H1 (cell line): ENCODE results near the gene KDM6B. TPM values are rescaled to one million over a fixed set of nuclear protein-coding genes. Genes with fewer than 3 reads are reported as not detected.

Experiments
- CTCF ChIA-PET: fragments of 300-600 bp; sonication (Branson Sonifier 250); formaldehyde crosslinking; loops from one replicate; lab custom pipeline; 2021; ENCODE audit not compliant: partially characterized antibody; lab: Charles Lee
- POLR2A ChIA-PET: fragments of 300-600 bp; sonication (Branson Sonifier 250); formaldehyde crosslinking; loops from one replicate; lab custom pipeline; 2021; ENCODE audit warnings: inconsistent platforms; ENCODE audit not compliant: partially characterized antibody; lab: Charles Lee
- DNase-seq, 2 experiments: peaks; one replicate each; pipeline versions ENCODE4 v3.0.0 to v3.0.0-alpha.2; 2010 to 2022; ENCODE audit warnings: low spot score in 2 of 2, low read depth in 1 of 2, mixed read lengths in 1 of 2
- FAIRE-seq: peaks from 2 replicates; lab custom pipeline; 2011; peaks lifted over from hg19 to GRCh38; lab: Jason Lieb, UNC
- H2AFZ ChIP-seq: 2 replicates; pipeline ENCODE4 v1.8.1; 2012; ENCODE audit warnings: low read length, inconsistent platforms
- H2AK5ac ChIP-seq: 2 replicates; pipeline ENCODE4 v1.6.1; 2013; ENCODE audit warnings: low read depth, low read length
- H2BK120ac ChIP-seq: replicated peaks from 2 replicates; pipeline ENCODE3; 2013; ENCODE audit warnings: low read depth, low read length, inconsistent platforms
- H2BK12ac ChIP-seq: 2 replicates; pipeline ENCODE4 v1.6.1; 2013; ENCODE audit warnings: low read depth, low read length
- H2BK15ac ChIP-seq: 2 replicates; pipeline ENCODE4 v1.6.1; 2013; ENCODE audit warnings: low read length
- H2BK20ac ChIP-seq: 2 replicates; pipeline ENCODE4 v1.6.1; 2013; ENCODE audit warnings: low read length
- H2BK5ac ChIP-seq: 2 replicates; pipeline ENCODE4 v1.6.1; 2013; ENCODE audit warnings: low read depth, low read length
- H3K14ac ChIP-seq: 2 replicates; pipeline ENCODE4 v1.6.1; 2013; ENCODE audit warnings: inconsistent platforms; ENCODE audit not compliant: insufficient read length
- H3K18ac ChIP-seq: 2 replicates; pipeline ENCODE4 v1.6.1; 2013; ENCODE audit warnings: low read length; ENCODE audit errors: extremely low read depth
- H3K23ac ChIP-seq: 2 replicates; pipeline ENCODE4 v1.6.1; 2013; ENCODE audit warnings: inconsistent platforms; ENCODE audit not compliant: insufficient read length
- H3K23me2 ChIP-seq: 2 replicates; pipeline ENCODE4 v1.6.1; 2013; ENCODE audit warnings: low read depth, low read length
- H3K27ac ChIP-seq: 2 replicates; pipeline ENCODE4 v1.6.1; 2011; ENCODE audit warnings: low read depth, low read length, inconsistent platforms
- H3K27me3 ChIP-seq, 4 experiments: replicated peaks in 1 of 4; 1 replicate in 1 of 4; 2 replicates in 3 of 4; pipeline versions ENCODE4 v1.6.1 to v1.8.1; 2011 to 2013; ENCODE audit warnings: low read length in 3 of 4, mild to moderate bottlenecking in 3 of 4, inconsistent platforms in 2 of 4, mixed read lengths in 2 of 4, moderate library complexity in 1 of 4; ENCODE audit not compliant: control insufficient read depth in 3 of 4, insufficient read depth in 3 of 4; ENCODE audit errors: extremely low read depth in 1 of 4
- H3K36me3 ChIP-seq, 4 experiments: 2 replicates each; pipeline versions ENCODE4 v1.6.1 to v1.8.1; 2011 to 2013; ENCODE audit warnings: mild to moderate bottlenecking in 4 of 4, low read length in 3 of 4, moderate library complexity in 2 of 4, control low read depth in 1 of 4, inconsistent platforms in 1 of 4; ENCODE audit not compliant: insufficient read depth in 4 of 4, control insufficient read depth in 2 of 4
- H3K4ac ChIP-seq: replicated peaks from 2 replicates; pipeline ENCODE3; 2013; ENCODE audit warnings: low read length, low read depth, mixed read lengths, inconsistent platforms; ENCODE audit not compliant: insufficient read length
- H3K4me1 ChIP-seq, 4 experiments: replicated peaks in 1 of 4; 1 replicate in 1 of 4; 2 replicates in 3 of 4; pipeline versions ENCODE4 v1.6.1 to v1.8.1; 2011 to 2013; ENCODE audit warnings: low read length in 3 of 4, inconsistent platforms in 2 of 4, mixed read lengths in 1 of 4; ENCODE audit not compliant: insufficient read depth in 4 of 4, control insufficient read depth in 3 of 4
- H3K4me2 ChIP-seq, 2 experiments: 2 replicates each; pipeline versions ENCODE4 v1.6.1 to v1.8.1; 2011 to 2013; ENCODE audit warnings: low read depth in 2 of 2, low read length in 2 of 2, control low read depth in 1 of 2, inconsistent platforms in 1 of 2, mild to moderate bottlenecking in 1 of 2; ENCODE audit not compliant: insufficient read depth in 1 of 2
- H3K4me3 ChIP-seq, 4 experiments: fragments of 200-600, 300-600 bp in 1 of 4; sonication (generic), shearing (Covaris generic), sonication (Bioruptor Twin) in 1 of 4; 2 replicates each; pipeline versions ENCODE4 v1.5.1 to v1.8.1; 2011 to 2016; ENCODE audit warnings: low read length in 4 of 4, low read depth in 3 of 4, control low read depth in 2 of 4, inconsistent platforms in 2 of 4, mild to moderate bottlenecking in 2 of 4, mixed read lengths in 1 of 4, moderate library complexity in 1 of 4; ENCODE audit not compliant: insufficient read depth in 2 of 4; ENCODE audit errors: extremely low read depth in 1 of 4
- H3K56ac ChIP-seq: replicated peaks from 2 replicates; pipeline ENCODE3; 2013; ENCODE audit warnings: low read depth, mild to moderate bottlenecking, mixed read lengths, low read length, inconsistent platforms; ENCODE audit not compliant: insufficient read length
- H3K79me1 ChIP-seq: 2 replicates; pipeline ENCODE4 v1.6.1; 2013; ENCODE audit warnings: low read depth, low read length, control low read depth
- H3K79me2 ChIP-seq, 2 experiments: 2 replicates each; pipeline versions ENCODE4 v1.6.1 to v1.8.1; 2012 to 2013; ENCODE audit warnings: low read length in 2 of 2, mild to moderate bottlenecking in 2 of 2, inconsistent platforms in 1 of 2; ENCODE audit not compliant: insufficient read depth in 2 of 2, control insufficient read depth in 1 of 2
- H3K9ac ChIP-seq, 4 experiments: replicated peaks in 1 of 4; 1 replicate in 1 of 4; 2 replicates in 3 of 4; pipeline versions ENCODE4 v1.6.1 to v1.8.1; 2011 to 2013; ENCODE audit warnings: low read depth in 3 of 4, low read length in 3 of 4, control low read depth in 2 of 4, mild to moderate bottlenecking in 2 of 4, moderate library complexity in 2 of 4, inconsistent platforms in 1 of 4; ENCODE audit errors: extremely low read depth in 1 of 4
- H3K9me3 ChIP-seq, 2 experiments: 2 replicates each; pipeline versions ENCODE4 v1.6.1 to v1.8.1; 2012 to 2013; ENCODE audit warnings: mild to moderate bottlenecking in 2 of 2, moderate library complexity in 2 of 2, control low read depth in 1 of 2, inconsistent platforms in 1 of 2, low read depth in 1 of 2, low read length in 1 of 2, mixed read lengths in 1 of 2; ENCODE audit not compliant: insufficient read depth in 2 of 2
- H4K20me1 ChIP-seq, 2 experiments: replicated peaks in 1 of 2; 2 replicates each; pipeline versions ENCODE3 to v1.8.1; 2011 to 2013; ENCODE audit warnings: inconsistent platforms in 2 of 2, low read length in 2 of 2, mild to moderate bottlenecking in 1 of 2; ENCODE audit not compliant: insufficient read depth in 2 of 2, control insufficient read depth in 1 of 2
- H4K5ac ChIP-seq: 2 replicates; pipeline ENCODE4 v1.6.1; 2013; ENCODE audit warnings: low read length, low read depth, mixed read lengths, inconsistent platforms; ENCODE audit not compliant: insufficient read length
- H4K8ac ChIP-seq: 2 replicates; pipeline ENCODE4 v1.8.0; 2013; ENCODE audit warnings: mild to moderate bottlenecking, moderate library complexity, low read length, inconsistent platforms; ENCODE audit not compliant: insufficient read depth; ENCODE audit errors: extremely low read depth
- H4K91ac ChIP-seq: replicated peaks from 2 replicates; pipeline ENCODE3; 2013; ENCODE audit warnings: low read length, mixed read lengths, inconsistent platforms; ENCODE audit not compliant: insufficient read length
- BRCA1 ChIP-seq: IDR thresholded peaks from 2 replicates; pipeline ENCODE4 v1.6.1; 2012; ENCODE audit warnings: low read depth, low read length, improper control_type of control experiment
- E2F6 ChIP-seq: IDR thresholded peaks from 2 replicates; pipeline ENCODE4 v1.6.1; 2012; ENCODE audit warnings: inconsistent platforms
- EZH2 ChIP-seq: fragments of 200-600 bp; sonication (generic); IDR thresholded peaks from 2 replicates; pipeline ENCODE4 v1.7.1; 2012; ENCODE audit warnings: low read depth, mild to moderate bottlenecking, moderate library complexity, low read length, inconsistent platforms; ENCODE audit not compliant: severe bottlenecking
- GTF2F1 ChIP-seq: IDR thresholded peaks from 2 replicates; pipeline ENCODE4 v1.6.1; 2012; ENCODE audit warnings: low read depth, low read length, improper control_type of control experiment, borderline replicate concordance
- KDM4A ChIP-seq: IDR thresholded peaks from one replicate; pipeline ENCODE4 v1.7.1; 2012; ENCODE audit warnings: low read depth, mild to moderate bottlenecking, moderate library complexity, low read length, inconsistent platforms; ENCODE audit not compliant: severe bottlenecking
- WGBS, 2 experiments: shearing (Covaris generic) in 1 of 2; methylation state at CpG; one replicate each; pipeline versions ENCODE4 v1.1.6 to v1.1.7; 2013 to 2015; ENCODE audit warnings: low lambda C conversion rate in 2 of 2, mixed read lengths in 2 of 2, inconsistent platforms in 1 of 2, low coverage in 1 of 2, missing lambda C conversion rate in 1 of 2; ENCODE audit not compliant: insufficient replicate concordance in 2 of 2, insufficient coverage in 1 of 2, insufficient read length in 1 of 2; ENCODE audit errors: extremely low coverage in 1 of 2, missing lambda C conversion rate in 1 of 2; 5-methylcytosine and 5-hydroxymethylcytosine counted together
- polyA plus RNA-seq, 7 experiments: library from polyadenylated mRNA; depleted of rRNA in 3 of 7; stranded (reverse) in 5 of 7; unstranded in 2 of 7; fragments of >200 nt in 5 of 7; fragments of 200-250 nt in 2 of 7; gene quantifications; 1 replicate in 5 of 7; 2 replicates in 1 of 7; 4 replicates in 1 of 7; pipeline versions ENCODE4 v1.2.1 to v1.2.3, GENCODE V29; 2011 to 2013; ENCODE audit warnings: missing spikeins in 2 of 7, mixed read lengths in 2 of 7
- total RNA-seq: library from RNA; stranded (reverse); fragmentation: NEBNext Ultra II Directional; extraction: Animal tissue kit (Norgen Biotek cat#: 25700); gene quantifications from 2 replicates; pipeline ENCODE4 v1.2.1, GENCODE V29; 2021

The KDM6B gene
- total and polyA plus RNA-seq, 2 of the 8 experiments (the other 6 are each of a cell fraction or from before 2014, with no cell fraction given) = 0.48 to 3.7 TPM

GRCh38 chr17:7853691-7854038 is 19.6 kb downstream of the KDM6B start:
- Histone ChIP-seq H4K91ac (no peak overlapping the region), H3K9ac (no peak overlapping the region), H3K4me1 (peaks cover 0 to 40% (median 33%) of the 10 kb centered on the region in 4 experiments; a peak in 6 of 7 replicates), H4K8ac (no peak overlapping the region), H3K27me3 (peaks cover 32 to 53% (median 49%) of the 10 kb centered on the region in 4 experiments), H2BK120ac (no peak overlapping the region), H3K79me1 (no peaks in the 10 kb centered on the region), H2BK15ac (no peak overlapping the region), H3K23me2 (peaks cover 25% of the 10 kb centered on the region), H3K14ac (no peak overlapping the region), H3K18ac (no peak overlapping the region), H3K27ac (no peak overlapping the region), H3K4ac (no peak overlapping the region), H2AFZ (no peak overlapping the region), H3K4me3 (peak overlapping the region; percentile 3 to 84 (median 26); a peak in 5 of 8 replicates), H3K9me3 (no peaks in the 10 kb centered on the region), H3K4me2 (peak overlapping the region; percentile 74 to 97), H3K23ac (no peak overlapping the region), H4K5ac (no peak overlapping the region), H2BK20ac (no peak overlapping the region), H4K20me1 (peaks cover 0 to 23% of the 10 kb centered on the region in 2 experiments), H3K79me2 (no peaks in the 10 kb centered on the region), H3K36me3 (peaks cover 0 to 4% (median 0%) of the 10 kb centered on the region in 4 experiments; a peak in 3 of 8 replicates), H3K56ac (no peak overlapping the region), H2BK12ac (no peak overlapping the region), H2BK5ac (no peak overlapping the region), H2AK5ac (no peak overlapping the region)
- FAIRE-seq (no peak), DNase-seq (peak in 1 of 2 experiments; percentile 63)
- 3% methylated on average over 18 of the region's 21 CpGs; no CpG with 5 or more reads in 1 of the 2 experiments for WGBS, 2 experiments
- peak; percentile 74 for TF ChIP-seq E2F6
- TF ChIP-seq BRCA1 = no peak
- TF ChIP-seq GTF2F1 = no peak
- TF ChIP-seq EZH2 = peak; percentile 7
- TF ChIP-seq KDM4A = peak; percentile 8
- CTCF ChIA-PET = interaction anchor here (0.7 kb wide), 1 partner anchor 110 kb away, joined by 3 read pairs; no protein-coding TSS in a partner anchor
- POLR2A ChIA-PET = interaction anchor here (0.6 to 2.2 kb wide), 4 partner anchors 8 to 227 kb away, joined by 3 to 18 read pairs (median 4); no protein-coding TSS in a partner anchor
